Activated CD4-positive, alpha-beta T cell treated with anti-CD3 and anti-CD28 coated beads for 48 hours (primary cell): ENCODE data around the gene LRP6.
"Not testable (repeated sequence)": the region's sequence is repeated elsewhere in the genome, so short reads cannot be mapped to it uniquely, and the experiment has no call there.

Experiments used
- DNase-seq: peaks from one replicate; pipeline ENCODE4 v3.0.0-alpha.2; 2020

Gene LRP6

GRCh38 chr12:12266873-12267741, at the start of gene LRP6:
Gene LRP6 (minus strand): TSS chr12:12267044. CDS start chr12:12266735, 309 bp downstream.
- DNase-seq, result peak; percentile 88

- DNase-seq, result no peak
These were observed 49.0 kb upstream of the LRP6 start for GRCh38 chr12:12315838-12316237.

DNA sequence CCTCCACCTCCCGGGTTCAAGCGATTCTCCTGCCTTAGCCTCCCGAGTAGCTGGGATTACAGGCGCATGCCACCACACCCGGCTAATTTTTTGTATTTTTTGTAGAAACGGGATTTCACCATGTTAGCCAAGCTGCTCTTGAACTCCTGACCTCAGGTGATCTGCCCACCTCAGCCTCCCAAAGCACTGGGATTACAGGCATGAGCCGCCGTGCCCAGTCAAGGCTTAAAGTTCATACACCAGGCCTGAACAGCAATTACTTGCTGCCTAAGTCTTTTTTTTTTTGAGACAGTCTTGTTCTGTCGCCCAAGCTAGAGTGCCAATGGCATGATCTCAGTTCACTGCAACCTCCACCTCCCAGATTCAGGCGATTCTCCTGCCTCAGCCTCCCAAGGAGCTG, 43.9 kb upstream of the LRP6 start:
- DNase-seq, result not testable (repeated sequence)

DNA sequence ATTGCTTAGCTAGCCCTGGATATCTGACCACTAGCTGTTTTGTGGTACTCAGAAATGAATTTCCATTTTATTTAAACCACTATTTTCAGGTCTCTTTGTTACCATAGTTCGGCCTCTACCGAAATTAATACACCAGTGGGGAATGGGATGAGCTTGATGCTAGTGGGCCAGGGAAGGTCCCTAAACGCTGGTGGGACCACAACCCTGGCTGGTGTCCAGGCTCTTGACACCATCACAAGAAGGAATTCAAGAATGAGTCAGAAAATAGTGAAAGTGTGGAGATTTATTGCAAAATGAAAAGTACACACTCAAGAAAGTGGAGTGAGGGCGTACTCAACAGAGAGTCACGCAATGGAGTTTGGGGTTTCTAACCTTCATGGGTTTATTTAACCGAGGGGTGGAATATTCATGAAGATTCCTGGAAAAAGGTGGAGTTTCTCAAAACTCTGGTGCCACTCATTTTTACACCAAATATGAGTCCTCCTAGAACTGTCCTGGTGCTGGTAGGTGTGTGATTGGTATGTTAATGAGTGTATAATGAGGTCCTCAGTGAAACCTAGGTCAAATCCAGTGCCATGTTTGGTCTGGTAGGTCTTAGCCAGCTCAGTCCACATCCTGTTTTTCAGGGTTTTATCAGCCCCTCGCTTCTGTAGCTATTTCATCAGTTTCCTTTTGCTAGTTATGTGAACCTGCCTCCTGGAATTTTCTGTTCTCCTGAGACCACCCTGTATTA, 38.9 kb upstream of the LRP6 start:
- DNase-seq, result no peak

DNA sequence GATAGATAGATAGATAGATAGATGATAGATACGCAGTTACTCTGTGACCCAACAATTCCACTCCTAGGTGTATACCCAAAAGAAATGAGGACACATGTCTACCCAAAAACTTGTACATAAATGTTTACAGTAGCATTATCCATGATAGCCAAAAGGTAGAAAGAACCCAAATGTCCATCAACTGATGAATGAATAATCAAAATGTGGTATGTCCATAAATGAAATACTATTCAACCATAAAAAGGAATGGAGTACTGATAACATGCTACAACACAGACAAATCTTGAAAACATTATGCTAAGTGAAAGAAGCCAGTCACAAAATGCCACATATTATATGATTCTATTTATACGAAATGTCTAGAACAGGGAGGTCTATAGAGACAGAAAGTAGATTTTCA, 36.1 kb upstream of the LRP6 start:
- DNase-seq, result no peak

GRCh38 chr12:12301122-12301521, 34.3 kb upstream of the LRP6 start:
- no peak for DNase-seq

- DNase-seq, result no peak
These were observed 30.5 kb upstream of the LRP6 start for GRCh38 chr12:12297201-12297830.

- no peak for DNase-seq
These were observed 27.6 kb upstream of the LRP6 start for GRCh38 chr12:12294215-12295005.

DNA sequence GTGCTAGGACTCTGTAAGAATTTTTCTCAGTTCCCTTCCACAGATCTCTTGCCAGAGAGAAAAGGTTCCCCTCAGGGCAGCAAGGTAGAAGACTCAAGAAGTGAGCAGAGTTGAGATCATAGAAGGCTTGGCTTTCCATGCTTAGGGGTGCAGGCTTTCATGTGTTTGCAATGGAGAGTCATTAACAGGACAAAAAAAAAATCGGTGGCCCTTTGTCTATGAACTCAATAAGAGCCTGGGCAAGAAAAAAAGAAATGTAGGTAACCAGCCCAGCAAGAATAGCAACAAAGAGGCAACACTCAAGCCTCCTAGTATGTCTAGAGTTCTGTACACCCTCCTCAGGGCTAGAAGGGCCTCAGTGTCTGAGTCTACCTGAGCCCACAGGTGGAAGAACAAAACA, 23.4 kb upstream of the LRP6 start:
- no peak for DNase-seq

GRCh38 chr12:12286441-12286840, 19.6 kb upstream of the LRP6 start:
- DNase-seq, result no peak

DNA sequence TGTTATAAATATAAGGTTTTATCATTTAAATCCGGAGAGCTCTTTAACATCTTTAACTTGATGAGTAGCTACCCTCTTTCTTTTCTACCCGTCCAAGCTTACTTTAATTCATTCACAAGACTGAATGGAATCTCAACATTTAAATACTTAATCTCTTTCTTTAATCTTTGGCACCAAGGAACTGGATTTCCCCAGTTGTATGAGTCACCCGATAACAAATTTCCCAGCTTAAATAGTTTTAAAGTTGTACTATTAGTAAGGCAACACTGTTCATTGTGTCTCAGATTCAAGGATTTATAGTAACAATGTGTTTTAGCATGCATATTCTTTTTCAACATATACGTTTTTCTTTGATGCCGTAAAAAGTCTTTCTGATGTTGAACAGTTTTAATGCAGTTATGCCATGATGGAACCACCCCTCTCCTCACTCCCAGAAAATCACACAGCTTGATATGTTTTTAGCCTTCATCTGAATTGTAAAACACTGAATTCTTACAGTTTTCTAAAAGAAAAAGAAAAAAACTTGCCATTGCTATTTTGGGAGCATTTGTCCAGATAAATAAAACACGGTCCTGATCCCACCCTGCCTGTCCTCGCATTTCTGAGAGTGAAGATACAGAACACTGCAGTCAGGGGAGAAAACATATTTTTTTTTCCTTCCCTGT, 16.0 kb upstream of the LRP6 start:
- no peak for DNase-seq

- DNase-seq, result no peak
These were observed 15.4 kb upstream of the LRP6 start for GRCh38 chr12:12282202-12282601.

DNA sequence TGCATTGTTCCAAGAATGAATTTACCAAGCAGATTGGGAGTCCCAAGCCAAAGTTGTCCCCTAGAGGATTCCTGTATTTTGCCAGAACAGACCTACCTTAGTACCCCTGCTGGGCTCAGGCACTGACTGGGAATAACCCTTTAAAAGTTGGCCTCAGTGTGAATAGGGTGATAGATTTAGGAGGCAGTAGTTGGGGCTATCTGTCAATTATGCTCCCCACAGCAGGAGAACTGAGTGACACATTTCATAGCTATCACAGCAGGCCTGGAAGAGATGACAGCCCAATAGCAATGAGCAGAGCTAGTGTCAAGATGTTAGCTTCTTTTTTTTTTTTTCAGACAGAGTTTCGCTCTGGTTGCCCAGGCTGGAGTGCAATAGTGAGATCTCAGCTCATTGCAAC, 14.3 kb upstream of the LRP6 start:
- no peak for DNase-seq

GRCh38 chr12:12278899-12279298, 12.1 kb upstream of the LRP6 start:
- DNase-seq, result no peak

- no peak for DNase-seq
These were observed 9.0 kb upstream of the LRP6 start for GRCh38 chr12:12275874-12276273.

DNA sequence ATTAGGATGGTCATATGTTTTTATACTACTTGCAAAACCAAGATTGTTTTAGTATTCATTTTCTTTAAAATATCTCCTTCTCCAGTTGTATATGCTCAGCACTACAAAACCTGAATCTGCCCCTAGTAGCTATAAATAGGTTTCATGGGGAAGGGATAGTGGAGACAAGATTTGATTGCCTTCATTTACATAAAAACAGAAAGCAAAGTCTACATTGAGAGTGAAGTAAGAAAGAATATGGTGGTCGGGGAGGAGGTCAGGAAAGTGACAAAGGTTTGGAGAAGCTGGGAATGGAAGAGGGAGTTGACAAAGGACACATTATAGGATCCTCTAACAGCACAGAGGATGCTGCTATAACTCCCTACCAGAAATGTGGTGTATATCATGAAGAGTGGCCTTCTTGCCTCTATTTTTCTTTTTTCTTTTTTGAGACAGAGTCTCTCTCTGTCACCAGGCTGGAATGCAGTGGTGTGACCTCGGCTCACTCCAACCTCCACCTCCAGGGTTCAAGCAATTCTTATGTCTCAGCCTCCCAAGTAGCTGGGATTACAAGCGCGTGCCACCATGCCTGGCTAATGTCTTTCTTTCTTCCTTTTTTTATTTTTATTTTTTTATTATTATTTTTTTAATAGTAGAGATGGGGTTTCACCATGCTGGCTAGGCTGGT, 6.6 kb upstream of the LRP6 start:
- DNase-seq, result no peak

DNA sequence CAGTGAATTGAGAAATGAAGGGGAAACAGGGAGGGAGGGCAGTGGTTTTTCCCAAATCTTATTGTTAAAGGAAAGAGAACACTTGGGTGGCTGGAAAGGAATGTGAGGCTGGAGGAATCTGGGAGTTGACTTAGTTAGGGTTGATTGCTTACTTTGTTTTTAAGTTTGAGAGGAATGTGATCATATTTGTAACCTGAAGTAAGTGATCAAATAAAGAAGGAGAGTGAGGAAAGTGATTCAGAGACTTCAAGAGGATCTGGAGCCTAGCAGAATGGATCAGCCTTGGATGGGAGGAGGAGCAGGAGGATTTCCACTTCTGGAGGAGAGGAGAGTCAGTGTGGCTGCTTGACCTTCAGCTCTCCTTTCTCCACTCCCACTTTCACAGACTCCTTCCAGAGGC, 6.0 kb upstream of the LRP6 start:
- DNase-seq, result no peak

DNA sequence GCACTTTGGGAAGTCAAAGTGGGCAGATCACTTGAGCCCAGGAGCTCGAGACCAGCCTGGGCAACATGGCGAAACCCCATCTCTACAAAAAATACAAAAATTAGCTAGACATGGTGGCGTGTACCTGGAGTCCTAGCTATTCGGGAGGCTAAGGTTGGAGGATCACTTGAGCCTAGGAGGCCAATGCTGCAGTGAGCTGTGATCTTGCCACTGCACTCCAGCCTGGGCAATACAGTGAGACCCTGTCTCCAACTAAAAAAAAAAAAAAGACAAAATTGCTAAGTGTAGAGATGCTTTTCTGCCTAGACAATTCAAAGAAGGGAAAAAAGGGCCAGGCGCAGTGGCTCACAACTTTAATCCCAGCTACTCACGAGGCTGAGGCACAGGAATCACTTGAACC, 3.4 kb upstream of the LRP6 start:
- no peak for DNase-seq

DNA sequence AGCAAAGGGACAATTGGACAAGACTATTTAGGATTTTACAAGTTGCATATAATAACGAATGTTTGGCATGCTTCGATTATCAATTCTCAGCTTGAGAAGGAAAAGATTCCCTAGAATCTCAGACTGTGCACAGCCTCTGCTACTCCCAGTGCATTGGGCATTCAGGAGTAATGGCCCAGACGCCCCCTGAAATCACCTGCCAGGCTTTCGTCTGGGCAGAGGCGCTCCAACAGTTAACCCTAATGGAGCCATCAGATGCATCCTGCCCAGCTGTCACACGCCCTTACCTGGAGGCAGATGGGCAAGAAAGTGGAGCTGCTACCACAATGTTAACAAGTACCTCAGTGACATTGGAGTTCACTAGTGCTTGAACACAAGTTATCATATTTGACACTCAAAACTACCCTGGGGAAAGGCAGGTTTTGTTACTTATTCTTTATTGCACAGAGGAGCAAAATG, 927 bp upstream of the LRP6 start:
- DNase-seq, result no peak

DNA sequence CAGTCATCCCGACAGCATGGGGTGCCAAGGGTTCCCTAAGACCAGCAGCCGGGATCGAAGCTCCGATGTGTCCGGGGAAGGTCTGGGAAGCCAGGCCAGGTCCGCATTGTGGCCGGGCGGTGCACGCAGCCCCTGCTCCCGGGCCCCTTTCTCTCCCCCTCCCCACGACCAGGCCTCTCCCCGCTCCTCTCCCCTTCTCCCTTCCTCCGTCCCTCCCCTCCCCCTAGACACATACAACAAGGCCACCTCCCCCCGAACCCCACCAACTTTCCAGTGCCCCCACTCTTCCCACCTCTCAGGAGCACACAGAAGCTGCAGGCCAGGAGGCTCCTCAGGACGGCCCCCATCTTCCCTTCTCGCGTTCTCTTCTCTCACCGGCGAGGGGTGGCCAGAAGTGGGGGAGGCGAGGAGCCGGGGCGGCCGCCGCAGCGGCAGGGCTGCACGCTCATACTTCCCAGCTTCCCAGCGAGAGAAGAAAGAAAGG, 413 bp downstream of the LRP6 start:
- no peak for DNase-seq

GRCh38 chr12:12265571-12266388, 1.1 kb downstream of the LRP6 start:
- DNase-seq, result no peak
